HG02885 (cell line): Measurements from ENCODE around the gene CEACAM18.
"Not testable (repeated sequence)": the region's sequence is repeated elsewhere in the genome, so short reads cannot be mapped to it uniquely, and the experiment has no call there.

ENCODE experiments used
- ATAC-seq: cut with Tn5 transposase; IDR thresholded peaks from one replicate; pipeline ENCODE4 v1.9.1; 2021; ENCODE audit warnings: mild to moderate bottlenecking; ENCODE audit not compliant: unreplicated experiment, poor library complexity

The CEACAM18 gene

DNA sequence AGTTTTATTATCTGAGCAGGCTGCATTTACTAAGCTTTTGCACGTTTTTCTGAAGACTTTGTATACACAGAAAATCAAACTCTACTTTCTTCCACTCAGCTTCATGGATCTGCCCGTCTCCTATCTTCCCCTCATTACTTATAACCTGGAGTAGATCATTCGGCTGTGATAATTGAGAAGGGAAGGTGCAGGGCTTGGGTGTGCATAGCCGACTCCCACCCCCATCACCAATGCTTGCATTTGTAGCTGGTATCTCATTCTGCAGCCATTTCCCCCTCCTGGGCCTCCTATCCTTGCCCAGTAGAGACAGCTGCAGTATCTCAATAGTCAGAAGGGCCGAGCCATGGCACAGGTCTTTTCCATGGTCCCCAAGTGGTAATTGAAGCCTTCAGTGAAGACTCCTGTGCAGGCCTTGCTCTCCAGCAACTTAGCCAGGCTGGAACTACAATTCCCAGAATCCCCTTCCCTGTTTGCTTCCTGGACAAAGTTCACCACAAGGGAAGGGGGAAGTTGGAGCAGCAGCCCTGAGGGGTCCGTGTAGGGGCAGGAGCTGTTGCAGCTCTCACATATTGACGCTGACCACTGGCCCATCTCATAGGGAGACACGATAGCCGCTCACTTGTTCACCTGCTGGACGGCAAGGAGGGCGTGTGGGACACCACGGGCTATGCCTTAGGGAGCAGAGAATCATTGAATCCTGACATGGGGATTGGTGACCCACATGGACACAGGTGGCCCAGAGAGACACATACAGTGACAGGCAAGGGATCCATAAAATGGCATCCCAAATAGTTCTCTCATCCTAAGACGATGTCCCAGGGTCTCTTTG, 18.0 kb upstream of the CEACAM18 start:
- no peak for ATAC-seq

DNA sequence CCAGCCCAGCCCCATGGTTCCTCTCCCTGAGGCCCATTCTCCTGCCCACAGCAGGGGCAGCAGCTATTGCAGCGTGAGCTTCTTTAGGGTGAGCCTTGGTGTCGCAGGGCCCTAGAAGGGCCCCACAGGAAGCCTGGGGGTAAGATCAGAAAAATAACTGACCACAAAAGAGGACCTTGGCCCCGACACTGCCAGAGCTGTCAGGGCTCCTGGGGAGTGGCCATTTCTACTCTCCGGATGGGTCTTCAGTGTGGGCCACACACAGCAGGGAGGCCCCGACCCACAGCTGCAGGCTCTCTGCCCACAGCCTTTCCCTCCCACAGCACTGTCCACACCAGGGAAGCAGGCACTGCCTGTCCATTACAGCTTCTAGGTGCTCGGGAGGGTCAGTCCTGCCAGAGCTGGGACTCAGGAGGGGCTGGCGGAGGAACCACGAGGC, 16.6 kb upstream of the CEACAM18 start:
- ATAC-seq = no peak

DNA sequence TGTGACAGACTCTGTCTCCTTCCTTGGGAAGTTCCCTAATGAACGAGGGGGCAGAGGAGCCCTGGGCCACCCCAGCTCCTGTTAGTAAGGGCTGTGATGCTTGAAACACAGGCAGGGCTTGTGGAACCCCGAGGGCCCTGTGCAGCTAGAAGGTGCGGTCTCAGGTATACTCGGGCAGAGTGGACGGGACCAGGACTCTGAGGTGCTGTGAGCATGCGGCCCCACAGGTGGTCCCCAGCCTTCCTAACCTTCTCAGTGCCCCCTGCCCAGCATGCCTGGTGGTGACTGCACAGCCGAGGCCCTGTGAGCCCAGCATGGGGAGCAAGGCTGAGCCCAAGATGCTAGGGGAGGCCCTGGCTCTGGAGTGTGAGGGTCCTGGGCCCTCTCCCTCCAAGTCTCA, 16.1 kb upstream of the CEACAM18 start:
- no peak for ATAC-seq

DNA sequence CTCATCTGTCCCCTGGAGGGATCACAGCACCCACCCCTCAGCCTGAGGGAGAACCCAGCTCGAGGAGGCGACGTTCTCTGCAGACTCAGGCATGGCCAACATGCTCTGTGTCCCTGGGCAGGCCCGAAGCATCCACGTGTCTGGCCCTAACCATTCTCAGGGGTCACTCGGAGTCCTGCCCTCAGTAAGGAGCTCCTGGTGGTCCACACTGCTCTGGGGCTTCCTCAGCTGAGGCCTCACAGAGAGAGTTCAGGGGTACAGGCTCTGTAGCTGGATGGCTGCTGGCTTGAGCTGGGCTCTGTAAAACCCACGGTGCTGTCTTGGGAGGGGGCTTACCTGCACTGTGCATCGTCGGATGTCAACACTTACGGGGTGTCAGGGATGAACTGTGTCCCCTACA, 15.7 kb upstream of the CEACAM18 start:
- no peak for ATAC-seq

DNA sequence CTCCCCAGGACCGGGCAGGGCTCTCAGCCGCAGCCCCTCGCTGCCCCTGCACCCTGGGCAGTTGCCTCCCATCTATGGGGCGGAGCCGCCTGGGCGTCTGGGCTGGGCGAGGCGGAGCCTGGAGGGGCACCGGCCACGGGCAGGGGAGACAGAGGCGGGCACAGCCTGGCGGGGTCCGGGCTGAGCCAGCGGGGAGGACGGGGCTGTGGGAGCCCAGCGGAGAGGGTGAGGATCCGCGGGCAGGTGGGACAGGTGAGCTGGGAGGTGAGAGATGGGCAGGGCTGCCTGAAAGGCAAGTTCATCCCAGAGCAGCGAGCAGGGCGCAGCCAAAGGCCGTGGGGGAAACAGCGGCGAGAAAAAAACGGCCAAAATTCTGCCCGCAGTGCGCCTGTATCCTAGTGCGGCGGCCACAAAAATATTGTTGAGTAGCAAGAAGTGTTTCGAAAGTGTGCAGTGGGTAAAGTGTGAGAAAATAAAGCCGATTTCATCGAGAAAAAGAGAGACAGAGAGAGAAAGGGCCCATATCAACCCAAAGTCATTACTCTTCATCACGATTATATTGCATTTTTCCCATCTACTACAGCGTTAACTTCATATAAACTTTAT, 14.3 kb upstream of the CEACAM18 start:
- ATAC-seq = not testable (repeated sequence)

DNA sequence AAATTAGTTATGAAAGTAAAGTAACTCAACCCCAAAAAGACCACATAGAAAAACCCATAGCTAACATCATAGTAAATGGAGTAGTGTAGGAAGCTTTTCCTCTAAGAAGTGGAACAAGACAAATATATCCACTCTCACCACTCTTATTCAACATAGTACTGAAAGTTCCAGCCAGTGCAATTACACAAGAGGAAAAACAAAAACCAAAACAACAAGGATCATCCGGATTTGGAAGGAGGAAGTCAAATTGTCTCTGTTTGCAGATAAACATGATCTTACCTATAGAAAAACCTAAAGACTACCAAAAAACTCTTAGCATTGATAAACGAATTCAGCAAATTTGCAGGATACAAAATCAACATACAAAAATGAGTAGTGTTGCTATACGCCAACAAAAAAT, 11.6 kb upstream of the CEACAM18 start:
- no peak for ATAC-seq

DNA sequence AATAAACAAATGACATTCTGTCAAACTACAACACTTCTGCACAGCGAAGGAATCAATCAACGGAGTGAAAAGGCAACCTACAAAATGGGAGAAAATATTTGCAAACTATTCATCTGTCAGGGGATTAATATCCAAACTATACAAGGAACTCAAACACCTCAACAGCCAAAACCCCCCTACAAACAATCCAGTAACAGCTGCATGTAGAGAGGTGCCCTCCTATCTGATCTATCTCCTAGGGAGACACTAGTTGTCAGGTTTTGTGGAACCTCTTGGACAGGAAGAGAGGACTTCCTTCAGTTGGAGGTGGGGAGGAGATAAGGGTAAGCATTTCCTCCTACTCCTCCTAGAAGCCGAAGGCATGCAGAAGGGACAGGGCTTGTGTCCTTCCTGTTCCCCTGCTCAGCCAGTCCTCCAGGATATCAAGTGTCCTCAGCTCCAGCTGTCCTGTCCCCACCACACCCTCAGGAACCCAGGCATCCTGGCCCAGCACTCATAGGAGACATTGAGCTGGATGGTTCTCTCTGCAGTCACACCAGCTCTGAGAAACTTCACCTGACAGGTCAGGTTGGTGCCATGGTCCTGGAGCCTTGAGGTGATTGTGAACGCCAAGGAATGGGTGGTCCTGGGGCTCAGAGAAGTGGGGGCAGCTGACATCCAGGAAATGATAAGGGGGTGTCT, 10.3 kb upstream of the CEACAM18 start:
- no peak for ATAC-seq

DNA sequence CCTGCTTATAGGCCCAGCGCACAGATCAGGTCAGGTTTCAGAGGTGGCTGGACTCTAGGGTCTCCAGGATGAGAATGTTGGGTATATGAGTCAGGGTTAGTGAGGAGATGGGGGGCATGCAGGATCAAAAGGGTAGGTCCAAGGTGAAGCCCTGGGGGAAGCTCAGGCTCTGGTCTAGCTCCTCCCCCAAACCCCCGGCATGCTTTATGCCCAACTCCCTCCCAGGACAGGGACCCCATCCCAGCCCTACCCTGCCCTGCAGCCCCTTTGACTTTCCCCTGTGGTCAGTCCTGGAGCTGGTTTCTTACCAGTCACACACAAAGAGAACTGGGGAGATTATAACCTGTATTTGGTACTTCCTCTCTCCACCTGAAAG, 9.8 kb upstream of the CEACAM18 start:
- no peak for ATAC-seq

DNA sequence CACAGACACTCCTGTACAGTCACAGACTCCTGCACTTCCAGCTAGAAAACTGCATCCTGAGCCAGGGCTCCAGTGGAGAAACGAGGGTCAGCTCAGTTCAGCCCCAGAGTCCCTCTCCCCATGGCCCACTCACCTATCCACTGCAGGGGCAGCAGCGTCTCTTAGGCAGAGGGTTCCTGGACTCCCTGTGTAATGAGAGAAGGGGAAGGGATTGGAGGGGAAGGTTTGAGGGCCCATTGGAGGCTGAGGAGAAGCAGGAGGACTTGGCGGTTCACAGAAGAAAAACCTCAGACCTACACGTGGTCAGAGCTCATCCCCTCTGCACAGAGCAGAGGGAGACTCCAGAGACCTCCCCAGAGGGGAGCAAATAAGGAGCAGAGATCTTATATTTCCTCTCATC, 9.2 kb upstream of the CEACAM18 start:
- no peak for ATAC-seq

DNA sequence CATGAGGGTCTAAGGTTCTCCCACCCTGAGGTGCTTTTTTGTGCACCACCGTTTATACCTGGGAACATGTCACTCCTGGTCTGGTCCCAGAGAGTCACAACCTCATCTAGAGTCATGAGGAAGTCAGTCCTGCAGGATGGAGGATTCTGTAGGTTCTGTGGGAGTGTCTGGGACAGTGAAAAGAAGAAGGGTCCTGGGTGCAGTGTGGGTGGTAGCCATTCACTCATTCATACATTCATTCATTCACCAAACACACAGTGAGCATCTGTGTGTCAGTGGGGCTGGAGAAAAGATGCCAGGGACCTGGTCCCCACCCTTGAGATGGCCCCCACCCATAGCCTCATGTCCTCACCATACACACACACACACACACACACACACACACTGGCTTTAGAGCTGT, 8.7 kb upstream of the CEACAM18 start:
- ATAC-seq = no peak

DNA sequence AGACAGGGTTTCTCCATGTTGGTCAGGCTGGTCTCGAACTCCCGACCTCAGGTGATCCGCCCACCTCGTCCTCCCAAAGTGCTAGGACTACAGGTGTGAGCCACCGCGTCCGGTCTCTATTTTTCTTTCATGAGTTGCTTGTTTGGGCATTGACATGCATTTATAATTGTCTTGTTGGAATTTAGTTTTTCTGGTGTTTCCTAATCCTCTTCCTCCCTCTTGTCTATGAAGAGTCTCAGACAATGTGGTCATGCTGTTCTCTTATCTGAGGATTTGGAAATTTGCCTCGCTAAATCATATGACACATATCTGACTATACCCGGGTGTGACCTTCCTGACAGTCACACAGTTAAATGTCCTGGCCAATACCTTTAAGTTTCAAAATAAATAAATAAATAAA, 7.4 kb upstream of the CEACAM18 start:
- no peak for ATAC-seq

DNA sequence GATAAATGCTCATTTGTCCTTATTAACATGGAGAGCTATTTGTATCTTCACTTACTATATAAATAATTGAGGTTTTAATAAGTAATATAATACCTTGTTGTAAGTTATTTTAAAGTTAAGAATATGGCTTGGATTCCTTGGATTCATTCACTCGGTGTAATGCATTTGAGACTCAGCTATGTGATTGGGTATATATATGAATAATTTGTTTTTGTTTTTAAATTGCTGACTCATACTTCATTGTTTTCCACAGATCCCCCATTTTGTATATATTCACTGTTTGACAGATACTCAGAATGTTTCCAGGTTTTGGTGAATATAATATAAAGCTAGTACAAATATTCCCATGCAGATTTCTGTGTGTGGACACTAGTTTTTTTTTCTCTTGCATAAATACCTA, 6.8 kb upstream of the CEACAM18 start:
- ATAC-seq = no peak

DNA sequence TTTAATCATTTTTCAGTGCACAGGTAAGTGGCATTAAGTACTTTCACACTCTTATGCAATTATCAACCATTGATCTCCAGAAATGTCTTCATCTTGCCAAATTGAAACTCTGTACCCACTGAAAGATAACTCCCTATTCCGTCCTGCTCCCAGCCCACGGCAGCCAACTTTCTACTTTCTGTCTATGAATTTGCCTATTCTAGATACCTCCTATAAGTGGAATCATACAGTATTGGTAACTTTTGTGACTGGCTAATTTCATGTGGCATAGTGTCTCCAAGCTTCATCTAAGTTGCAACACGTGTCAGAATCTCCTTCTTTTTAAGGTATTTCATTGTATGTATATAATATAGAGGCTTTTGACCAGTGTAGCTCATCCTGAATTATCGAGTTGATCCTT, 5.7 kb upstream of the CEACAM18 start:
- no peak for ATAC-seq

DNA sequence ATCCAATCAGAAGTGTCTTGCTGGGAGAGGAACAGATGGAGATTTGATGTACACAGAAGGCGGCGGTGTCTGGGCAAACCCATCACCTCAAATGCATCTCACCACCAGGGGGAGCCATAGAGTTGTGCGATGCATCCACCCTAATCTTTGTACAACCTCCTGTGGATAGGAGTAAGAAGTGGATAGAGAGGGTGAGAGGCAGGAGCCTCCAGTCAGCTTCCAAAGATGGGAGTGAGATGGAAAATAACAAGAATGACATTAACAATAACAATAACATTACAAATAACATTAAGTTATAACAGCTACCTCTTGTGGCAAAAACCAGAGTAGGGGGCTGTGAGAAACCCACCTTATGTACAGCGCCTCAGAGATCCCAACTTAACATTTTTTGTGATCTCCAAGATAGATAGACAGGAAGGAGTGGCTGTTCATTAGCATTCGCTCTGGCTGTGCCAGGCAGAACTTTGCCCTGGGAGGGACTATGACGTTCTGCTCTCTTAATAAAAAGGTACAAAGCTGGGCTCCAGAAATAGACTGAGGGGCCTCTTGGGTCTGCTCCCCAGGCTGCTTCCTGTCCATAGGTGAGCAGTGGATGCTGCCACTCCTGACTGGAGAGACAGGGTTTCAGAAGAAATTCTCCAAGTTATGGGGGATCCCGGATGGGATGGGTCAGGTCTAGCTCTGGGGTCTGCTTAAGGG, 5.2 kb upstream of the CEACAM18 start:
- no peak for ATAC-seq

DNA sequence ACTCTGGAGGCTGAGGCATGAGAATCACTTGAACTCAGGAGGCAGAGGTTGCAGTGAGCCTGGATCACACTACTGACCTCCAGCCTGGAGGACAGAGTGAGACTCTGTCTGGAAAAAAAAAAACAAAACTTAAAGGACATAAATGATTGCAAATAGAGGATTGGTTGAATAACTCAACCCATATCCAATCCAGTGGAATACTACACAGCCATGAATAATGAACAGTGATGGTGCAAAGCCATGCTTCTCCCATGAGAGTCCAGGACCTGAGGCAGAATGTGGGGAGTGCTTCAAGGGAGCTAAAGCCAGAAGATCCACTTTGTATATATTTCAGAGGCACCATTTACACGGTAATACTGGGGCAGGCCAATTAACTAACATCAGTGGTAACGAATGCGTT, 2.2 kb upstream of the CEACAM18 start:
- no peak for ATAC-seq

DNA sequence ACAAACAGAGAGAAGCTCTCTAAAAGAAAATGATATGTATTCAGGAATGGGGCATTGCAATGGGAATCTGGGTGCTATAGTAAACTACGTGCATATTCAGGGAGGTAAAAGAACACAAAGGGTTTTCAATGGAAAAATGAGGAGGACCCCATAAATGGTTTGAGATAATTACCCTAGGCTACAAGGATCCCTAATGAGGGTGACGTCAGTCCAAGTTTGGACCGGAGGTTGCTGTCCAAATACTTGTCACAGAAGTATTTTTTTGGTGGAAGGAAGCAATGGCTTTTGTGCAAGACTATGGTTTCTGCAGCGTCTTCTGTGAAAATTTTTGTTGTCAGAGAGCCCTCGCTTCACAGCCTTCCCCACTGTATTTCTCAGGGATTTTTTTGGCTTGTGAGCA, 995 bp upstream of the CEACAM18 start:
- no peak for ATAC-seq

DNA sequence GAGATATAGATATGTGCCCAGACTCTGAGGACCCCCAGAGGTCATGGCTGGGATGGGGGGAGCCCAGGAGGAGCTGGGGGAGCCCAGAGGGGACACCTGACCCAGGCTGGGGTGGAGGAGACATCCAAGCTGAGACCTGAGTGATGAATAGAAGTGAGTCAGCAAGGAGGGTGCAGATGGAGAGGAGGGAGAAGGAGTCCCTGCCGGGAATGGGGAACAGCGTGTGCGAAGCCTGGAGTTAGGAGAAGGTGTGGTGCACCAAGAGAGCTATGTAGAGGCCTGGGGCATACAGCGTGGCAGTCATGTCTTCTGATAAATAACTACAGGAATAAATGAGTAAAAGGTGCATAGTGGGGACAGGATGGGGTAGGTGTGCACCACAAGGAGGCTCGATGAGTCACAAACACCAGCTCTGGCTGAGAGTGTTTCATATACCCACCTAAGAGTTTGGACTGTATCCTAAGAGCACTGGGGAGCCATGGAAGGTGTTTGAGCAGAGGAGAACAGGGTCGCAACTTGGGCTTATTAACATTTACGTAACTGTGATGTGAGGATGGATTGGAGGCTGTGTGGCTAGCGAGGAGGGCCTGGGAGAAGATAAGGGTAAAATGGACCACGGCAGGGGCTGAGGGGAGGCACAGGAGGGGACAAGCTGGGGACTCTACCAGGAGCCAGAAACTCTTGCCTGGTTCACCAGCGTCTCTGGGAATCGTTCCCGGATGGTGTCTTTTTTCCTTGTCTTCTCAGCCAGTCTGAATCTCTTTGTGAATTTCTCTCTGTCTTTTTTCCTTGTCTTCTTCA, 1.4 kb downstream of the CEACAM18 start:
- ATAC-seq = no peak

DNA sequence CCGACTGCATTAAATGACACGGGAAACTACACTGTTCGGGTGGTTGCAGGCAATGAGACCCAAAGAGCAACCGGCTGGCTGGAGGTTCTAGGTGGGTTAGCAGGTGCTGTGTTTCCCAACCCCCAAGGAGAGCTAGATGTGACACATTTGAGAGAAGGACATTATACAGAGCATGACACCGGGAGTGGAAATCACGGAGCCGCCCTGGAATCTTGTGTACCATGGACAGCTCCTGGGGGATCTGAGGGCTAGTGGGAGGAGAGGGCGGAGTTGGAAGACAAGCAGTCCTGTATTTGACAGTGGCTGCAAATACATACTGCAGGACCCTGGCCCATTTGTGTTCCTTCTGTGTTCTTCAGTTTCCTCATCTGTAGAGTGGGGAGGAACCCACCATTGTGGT, 2.3 kb downstream of the CEACAM18 start:
- ATAC-seq = no peak

DNA sequence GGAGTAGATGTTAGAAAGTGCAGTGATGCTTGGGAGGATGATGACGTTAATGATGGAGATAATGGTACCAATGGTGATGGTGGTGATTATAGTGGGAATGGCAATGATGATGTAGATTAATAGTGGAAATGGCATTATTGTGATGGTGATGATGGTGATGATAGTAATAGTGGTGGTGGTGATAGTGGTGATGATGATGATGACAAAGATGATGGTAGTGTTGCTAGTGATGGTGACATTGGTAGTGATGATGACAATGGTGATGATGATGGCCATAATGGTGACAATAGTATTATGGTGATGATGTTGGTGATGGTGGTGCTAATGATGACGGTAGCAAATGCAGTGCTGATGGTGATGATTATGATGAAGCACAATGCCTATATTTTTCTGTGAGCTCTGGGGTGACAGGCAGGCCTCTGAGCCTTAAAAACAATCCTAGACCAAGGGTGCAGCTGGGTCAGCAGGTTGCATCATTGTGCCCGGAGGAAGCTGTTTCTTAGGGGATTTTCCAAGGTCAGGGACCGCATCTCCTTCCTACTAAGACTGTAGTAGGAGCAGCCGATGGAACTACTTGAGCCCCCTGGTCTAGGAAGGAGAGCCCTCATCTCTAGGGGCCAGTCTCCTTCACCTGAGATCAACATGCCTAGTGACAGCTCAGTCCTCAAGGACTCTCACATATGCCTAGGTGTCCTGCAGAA, 7.8 kb downstream of the CEACAM18 start:
- ATAC-seq = no peak

DNA sequence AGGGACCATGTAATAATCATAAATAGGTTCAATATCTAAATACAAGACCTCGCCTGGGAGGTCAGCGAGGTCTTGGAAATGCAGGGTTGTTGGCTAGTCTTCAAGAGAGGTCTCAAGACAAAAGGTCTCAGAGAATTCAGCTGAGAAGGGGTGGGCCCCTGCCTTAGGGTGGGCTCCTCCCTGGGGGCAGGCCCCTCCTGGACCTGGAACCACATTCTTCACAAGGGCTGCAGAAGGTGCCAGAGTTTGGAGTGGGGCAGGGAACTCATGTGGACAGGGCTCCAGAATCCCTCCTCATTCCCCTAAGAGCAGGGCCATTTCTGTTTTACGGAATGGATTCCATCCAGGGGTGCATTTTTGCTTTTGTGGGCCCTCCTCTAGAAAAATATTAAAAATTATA, 10.2 kb downstream of the CEACAM18 start:
- ATAC-seq = no peak
